NCI-H345 (cell line): ENCODE results near the gene DPP10.

Experiments used
- DNase-seq: peaks from one replicate; lab custom pipeline; 2025; lab: John Stamatoyannopoulos, UW

The DPP10 gene

DNA sequence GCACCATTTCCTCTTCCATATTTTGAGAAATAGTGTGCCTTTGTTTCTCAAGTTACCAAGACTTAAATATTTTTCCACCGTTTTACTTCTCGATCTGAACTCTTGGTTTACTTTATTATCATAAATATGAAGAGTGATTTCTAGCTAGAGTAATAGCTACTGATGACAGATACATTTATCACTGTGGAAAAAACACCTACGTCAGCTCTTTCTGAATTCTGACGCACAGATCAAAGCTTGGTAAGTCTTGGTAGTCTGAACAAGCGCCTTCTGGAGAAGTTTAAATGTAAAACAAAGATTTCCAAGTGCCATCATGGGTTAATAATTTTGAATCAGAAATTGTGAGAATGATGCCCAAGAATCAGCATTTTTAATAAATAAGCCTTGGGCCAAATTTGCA, 367.7 kb downstream of the DPP10 start:
- no peak for DNase-seq

DNA sequence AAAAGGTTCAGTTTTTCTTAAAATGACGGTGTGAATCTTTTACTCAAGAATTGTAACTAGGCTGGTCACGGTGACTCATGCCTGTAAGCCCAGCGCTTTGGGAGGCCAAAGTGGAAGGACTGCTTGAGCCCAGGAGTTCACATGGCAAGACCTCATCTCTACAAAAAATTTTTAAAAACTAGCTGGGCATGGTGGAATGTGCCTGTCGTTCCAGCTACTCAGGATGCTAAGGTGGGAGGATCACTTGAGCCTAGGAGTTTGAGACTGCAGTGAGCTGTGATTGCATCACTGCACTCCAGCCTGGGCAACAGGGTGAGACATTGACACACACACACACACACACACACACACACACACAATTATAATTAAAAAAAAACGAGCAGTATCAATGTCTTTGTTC, 369.8 kb downstream of the DPP10 start:
- no peak for DNase-seq

DNA sequence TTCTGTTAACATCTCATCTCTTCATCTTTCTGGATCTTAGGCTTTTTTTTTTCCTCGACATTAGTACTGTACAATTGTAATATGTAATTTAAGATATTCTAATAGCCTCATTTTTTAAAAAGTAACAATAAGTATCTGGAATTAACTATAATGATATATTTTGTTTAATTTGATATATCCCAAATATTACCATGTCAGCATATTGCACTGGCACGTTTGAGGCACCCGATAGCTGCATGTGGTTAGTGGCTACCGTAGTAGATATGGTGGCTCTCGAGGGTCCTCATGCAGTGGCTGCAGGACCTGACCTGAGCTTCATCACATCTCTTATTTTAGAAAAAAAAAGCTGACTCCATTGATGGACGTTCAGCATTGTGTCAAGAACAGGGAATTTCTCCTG, 371.9 kb downstream of the DPP10 start:
- DNase-seq, result no peak

DNA sequence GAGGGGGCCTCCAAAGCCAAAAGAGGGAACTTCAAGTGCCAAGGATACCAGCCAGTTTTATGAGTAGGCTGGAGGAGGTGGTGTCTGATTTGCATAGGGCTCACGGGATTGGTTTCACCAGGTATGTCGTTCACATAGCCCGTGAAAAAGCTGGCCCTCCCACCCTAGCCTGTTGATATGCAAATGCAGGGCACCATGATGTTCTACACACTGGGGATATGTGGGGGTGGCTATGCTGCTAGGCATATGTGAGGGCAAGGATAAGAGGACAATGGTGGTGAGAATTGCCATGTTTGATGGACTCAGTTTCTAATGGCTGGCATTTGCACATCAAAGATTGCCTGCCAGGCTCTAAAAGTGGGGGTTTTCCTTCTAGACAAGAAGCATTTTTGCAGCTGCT, 378.6 kb downstream of the DPP10 start:
- DNase-seq, result no peak

DNA sequence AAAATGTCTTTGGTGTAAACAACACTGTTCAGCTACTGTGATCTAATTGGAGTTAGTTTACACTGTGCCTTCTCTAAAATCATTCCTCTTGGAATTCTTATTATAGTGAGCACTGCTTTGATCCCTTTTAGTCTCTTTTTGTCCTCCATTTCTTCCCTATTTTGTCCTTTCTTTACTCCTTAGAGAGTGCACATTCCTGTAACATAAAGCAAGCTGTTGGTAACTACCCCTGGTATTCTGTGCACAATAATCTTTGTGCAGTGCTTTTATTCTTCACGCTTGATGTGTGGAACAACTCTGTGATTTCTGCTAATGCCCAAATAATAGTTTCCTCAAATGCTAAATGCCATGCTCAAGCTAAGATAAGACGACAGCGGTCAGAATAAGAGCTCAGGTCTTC, 401.5 kb downstream of the DPP10 start:
- no peak for DNase-seq

DNA sequence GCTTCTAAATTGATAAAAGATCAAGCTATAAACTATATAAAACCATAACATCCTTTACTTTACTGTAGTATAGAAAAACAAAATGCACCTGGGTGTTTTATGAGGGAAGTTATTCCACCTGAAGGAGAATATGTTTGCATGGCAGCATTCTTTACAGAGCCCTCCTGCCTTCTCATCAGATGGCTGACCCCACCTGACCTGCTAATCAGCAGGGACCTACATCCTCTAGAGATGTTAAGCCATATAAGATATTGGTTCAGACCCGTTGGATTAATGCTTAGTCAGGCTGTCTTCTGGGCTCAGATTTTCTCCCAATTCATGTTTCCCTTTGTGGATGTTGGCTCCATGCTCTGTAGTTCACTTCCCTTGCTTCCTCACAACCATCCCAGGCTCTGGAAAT, 414.8 kb downstream of the DPP10 start:
- no peak for DNase-seq

DNA sequence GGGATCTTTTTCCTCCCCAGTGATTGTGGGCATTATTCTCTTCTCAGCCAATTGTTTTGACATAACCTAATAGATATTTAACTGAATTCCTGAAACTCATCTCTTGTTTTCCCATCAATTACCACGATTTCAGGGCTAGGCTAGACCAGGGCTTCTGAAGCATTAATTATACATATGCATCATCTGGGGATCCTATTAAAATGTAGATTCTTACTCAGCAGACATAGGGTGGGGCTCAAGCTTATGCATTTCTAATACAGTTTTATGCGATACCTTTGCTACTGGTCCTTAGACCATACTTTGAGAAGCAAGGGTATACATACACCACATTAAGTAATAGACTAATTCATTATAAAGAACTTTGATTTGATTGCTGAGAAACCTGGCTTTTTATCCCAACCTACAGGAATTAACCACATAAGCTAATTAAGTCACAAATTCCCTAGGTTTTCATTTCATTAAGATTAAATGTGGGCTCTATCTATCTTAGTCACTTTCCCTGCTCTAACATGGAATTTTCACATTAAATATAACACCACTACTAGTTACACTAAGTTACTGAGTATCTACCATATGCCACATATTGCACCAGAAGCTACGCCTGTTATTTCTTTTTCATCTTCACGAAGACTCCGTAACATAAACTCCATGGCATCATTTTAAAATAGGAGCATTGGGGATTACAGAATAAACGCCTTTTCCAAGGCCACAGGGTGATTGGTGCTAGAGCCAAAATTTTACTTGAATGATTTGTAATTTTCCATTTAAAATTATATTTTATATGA, 417.5 kb downstream of the DPP10 start:
- DNase-seq, result no peak

DNA sequence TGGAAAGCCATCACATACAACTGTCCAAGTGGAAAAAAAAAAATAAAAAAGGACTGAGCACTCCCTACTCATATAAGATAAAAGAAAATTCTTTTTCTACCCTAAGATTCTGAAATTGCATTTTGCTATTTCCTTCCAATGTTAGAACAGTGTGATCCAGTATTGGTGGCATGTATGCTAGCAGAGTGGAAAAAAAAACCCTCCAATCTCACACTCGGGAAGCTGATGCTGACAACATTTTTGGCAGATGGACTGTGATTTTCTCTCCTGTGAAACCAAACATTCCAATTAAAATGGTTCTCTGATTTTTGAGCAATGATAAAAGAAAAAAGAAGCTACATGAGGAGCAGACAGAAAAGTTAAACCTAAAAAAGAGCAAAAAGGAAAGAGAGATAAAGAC, 419.8 kb downstream of the DPP10 start:
- DNase-seq, result no peak

DNA sequence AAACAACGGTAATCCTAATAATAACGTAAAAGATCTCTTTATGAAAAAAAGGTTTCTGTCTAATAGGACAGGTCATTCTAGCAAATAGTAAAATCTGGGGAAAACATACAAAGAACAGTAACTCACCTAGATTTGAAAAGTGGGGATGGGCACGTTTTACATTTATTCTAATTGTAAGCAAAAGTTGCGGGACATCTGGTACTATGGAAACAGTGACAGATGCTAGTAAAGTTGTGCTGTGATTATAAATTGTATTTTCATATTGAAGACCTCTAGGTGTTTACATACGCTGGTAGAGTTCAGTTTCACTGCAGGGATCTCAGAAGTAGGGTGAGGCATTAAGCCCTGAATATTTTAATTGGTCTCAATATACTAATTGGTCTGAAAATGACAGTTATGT, 422.5 kb downstream of the DPP10 start:
- DNase-seq, result no peak

DNA sequence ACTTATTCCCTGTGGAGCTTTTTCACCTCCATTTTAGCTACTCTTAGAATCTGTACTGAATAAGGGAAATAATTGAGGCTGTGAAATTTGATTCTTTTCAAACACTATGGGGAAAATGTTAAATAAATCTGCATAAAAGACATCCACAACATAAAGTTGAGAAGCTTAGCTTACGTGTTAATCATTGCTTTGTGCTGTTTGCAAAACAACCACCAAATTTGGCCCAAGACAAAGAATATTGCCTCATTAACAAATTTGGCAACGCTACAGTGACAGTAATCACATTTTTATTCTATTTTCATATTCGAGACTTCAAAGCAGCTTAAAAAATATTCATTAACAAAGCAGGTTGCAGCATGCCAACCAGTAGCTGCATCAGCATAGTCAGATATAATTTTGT, 437.6 kb downstream of the DPP10 start:
- DNase-seq, result no peak

DNA sequence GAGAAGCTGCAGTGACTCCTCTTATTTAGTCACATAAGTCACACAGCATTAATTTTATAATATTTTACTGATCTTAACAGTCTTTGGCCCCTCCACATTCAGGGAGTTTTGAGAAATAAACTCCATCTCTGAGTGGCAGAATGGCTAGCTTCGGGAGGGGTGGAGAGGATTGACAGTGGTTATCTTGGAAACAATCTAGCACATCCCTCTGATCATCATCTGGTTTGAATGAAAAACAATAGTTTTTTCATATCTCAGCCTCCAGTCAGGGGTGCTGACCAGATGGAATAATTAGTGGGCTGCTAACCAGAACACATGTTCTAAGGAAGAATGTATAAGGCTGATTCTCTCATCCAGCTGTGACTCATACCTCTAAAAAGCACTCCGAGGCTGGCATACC, 477.5 kb downstream of the DPP10 start:
- no peak for DNase-seq

DNA sequence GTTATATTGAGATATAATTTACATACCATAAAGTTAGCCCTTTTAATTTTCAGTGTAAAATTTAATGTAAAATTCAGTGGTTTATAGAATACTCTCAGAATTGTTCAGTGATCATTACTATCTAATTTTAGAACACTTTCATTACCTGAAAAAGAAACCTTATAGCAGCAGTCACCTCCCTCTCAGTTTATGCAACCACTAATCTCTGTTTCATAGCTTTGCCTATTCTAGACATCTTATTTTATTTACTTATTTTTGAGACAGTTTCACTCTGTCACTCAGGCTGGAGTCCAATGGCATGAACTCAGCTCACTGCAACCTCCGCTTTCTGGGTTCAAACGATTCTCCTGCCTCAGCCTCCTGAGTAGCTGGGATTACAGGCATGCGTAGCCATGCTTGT, 479.6 kb downstream of the DPP10 start:
- DNase-seq, result no peak

DNA sequence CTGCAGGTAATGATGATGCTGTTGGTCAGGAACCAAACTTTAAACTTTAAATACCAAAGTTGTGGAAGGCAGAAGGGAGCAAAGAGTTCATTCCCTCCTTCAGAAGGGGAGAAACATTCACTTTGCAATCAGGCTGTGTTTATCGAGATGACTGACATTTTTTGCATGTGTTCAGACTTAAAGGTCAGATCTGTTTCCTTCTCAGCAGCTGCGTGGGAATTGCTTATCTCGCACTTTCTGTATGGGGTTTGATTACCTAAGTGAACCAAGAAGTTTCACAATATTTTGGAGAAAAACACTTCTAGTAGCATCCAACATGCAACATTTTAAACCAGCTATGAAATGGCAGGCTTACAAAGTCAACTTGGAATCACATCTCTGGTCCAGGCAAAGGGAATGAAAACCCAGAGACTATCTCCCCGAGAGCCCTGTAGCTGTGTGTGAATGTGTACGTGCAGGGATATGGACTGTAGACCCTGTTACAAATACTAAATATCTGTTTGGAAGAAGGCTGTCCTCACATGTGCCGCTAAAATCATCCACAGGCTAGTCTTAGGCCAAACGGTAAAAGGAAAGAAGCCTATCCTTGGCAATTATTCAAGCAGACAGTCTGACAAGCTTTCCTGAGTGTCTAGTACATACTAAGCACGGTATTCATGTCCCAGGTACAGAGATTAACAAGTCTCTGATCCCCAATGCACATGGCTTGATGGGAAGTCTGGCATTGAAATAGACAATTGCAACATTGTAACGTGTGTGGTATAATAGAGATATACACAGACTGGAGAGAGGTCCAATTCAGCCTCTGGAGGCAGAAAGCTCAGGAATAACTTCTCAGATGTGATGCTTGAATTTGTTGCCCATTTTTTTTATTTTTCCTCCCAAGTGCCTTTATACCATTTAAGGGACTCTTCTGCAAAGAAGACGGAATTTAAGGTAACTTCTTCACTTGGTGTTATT, 483.1 kb downstream of the DPP10 start:
- DNase-seq, result no peak

DNA sequence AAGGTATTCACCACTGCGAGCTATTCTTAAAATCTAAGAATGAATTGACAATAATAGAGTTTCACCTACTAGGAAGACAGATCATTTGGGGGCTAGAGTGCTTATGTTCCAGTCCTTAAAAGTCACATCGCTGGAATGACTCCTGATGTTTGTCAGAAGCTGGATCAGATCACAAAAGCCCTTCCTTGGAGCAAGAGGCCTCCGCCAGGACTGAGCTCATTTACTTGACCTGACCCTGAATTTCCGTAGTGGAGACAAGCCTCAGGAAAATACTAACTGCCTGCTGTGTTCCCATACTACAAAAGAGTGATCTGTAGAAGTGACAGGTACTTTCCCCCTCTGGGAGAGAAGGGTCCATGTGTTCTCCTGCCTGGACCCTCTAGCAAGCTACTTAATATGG, 483.9 kb downstream of the DPP10 start:
- DNase-seq, result no peak

DNA sequence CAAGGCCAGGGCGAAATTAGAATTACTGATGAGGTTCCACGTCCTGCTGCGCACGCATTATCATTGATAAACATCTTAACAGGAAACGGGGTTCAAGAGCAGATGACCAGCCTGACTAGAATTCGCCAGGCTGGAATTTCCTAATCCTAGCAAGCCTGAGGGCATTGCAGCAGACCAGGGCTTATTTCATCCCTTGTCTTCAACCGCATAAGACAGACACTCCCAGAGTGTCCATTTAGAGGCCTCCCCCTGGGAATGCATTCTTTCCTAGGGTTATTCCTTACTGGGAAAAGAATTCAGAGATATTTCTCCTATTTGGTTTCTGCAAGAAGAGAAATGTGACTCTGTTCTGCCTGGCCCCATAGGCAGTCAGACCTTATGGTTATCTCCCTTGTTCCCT, 486.8 kb downstream of the DPP10 start:
- DNase-seq, result no peak

DNA sequence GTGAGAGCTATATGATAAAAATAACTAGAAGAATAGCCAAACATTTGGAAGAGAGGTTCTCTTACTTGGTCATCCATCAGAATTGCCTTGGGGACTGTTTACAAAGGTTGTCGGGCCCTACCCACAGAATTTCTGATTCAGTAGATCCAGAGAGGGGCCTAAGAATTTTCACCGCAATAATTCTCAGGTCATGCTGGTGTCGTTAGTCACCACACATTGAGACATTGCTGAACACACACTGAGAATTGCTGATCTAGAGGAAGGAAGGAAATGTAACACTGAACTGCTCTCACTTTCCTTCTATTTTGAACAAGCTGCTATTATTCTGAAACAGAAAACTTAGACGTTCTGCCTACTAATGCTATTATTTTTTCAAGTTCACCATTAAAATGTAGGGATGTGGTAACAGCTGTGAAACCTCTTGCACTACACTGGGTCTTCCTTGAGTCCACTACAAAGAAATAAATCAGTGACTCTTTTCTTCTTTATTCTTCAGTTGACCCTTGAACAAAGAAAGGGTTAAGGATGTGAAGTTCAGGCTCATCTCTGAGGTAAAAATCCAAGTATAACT, 491.3 kb downstream of the DPP10 start:
- no peak for DNase-seq

DNA sequence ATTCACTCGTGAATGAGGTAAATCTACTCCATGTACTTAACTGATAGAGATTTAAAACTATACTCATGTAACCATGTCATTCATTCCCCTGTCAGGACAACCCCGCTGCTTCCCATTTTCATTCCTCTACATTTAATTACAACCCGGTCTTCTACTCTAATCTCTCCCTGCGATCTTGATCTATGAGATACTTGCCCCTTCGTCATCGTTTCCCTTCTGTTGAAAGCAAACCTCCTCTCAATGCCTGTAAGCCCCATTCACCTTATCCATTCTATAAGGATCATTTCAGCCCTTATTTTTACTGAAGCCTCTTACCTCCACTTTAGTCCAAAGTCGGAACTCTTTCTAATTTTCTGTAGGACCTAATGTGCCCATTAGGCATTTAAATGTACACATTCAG, 492.6 kb downstream of the DPP10 start:
- DNase-seq, result no peak

DNA sequence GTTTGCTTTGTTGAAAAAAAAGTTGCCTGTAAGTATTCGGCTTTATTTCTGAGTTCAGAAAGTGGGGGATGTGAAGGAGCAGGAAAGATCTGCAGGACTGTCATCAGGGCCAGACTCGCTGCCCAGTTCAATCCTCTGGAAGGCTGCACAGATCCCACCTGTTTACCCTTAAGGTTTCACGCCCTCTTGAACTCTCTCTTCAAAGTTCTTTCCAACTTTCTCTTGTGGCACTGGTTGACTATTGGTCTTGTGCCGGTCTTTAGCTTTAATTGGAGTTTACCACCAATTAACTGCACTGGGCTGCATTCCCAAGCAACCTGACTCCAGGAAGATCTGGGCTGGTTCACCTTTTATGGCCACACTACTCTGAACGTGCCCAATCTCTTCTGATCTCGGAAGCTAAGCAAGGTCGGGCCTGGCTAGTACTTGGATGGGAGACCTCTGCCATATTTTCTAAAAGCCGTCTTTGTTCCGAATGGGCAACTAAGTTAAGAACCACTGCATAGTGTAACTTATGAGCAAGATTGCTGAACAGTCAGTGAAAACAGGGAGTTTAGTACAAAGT, 495.0 kb downstream of the DPP10 start:
- DNase-seq, result no peak

DNA sequence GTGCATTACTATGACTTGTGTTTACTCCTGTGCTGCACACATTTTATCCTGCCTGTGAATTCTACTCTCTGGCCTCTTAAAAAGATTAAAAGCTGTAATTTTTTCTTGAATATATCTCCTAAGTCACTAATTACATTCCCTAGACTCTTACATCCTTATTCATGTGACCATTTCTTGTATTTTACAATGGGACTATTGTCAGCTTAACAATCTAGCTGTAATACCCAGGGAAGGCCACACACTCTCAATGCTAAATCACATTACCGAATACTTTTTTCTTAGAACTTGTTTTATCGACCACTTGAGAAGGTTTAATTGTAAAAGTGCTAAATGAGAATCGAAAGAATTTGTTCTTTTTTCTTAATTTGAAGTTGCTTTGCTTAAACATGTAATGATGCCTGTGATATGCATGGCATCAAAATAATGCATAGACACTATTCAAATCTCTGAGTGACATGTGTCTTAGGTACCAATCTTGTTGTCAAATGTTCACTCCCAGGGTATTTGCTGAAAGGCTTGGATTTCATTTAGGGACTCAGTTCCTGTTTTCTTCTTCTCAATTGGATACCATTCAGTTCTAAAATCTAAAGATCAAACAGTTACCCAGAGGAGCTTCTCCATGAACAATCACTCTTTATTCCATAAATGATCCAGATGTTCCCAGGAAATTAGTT, 498.5 kb downstream of the DPP10 start:
- DNase-seq, result no peak

DNA sequence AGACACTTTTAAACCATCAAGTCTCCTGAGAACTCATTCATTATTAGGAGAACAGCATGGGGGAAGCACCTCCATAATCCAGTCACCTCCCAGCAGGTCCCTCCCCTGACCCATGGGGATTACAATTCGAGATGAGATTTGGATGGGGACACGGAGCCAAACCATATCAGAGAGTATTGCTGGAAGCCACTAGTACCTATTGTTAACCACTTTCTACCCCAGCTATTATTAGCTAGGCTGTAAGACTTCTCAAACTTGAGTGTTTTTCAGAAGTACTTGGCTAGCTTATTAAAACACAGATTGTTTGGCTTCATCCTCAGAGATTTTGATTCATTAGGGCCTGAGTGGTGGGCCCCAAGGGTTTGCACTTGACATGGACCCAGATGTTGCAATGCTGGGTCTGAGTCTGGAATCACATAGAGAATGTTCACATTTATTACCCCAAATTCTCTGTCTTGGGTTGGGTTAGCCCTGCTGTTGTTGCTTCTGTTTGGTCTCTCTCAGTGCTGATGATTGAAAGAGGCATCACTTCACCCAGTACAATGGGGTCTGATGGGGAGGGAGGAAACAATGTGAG, 506.9 kb downstream of the DPP10 start:
- DNase-seq, result no peak

DNA sequence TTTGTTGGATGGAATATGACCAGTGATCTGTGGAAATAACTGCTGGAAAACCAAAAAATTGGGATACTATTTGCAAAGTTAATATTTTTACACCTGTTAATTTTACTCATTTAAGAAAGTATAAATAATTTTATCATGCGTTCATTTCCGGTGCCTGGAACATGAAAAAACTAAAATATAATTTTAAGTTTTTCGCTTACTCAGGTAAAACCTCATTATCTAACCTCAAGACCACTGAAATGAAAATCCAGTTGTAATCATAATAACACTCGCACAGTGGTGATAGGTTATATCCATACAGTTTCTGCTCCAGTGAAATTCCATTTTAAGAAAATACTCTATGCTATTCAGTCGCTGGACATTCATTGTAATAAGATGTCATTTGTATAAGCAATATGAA, 517.9 kb downstream of the DPP10 start:
- DNase-seq, result no peak

DNA sequence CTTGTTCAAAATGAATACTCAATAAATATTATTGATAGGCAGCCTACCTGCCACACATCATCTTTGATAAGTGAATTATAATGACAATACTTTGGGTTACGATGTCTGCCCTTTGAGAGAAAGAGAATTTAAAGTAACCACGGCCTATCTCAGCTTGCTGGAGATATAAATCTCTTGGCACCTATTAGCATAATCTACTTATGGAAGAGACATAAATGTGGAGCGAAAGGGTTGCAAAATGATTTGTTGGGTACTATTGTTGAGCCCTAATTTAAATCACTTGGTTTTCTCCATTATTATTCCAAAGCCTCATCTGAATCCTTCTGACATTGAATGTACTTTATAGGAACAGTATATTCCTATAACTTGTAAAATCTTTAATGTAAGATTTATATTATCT, 520.1 kb downstream of the DPP10 start:
- no peak for DNase-seq
